ENCODE results near the gene LRP6. TPM values are rescaled to one million over a fixed set of nuclear protein-coding genes. Genes with fewer than 3 reads are reported as not detected.

LRP6 gene
- total RNA-seq, 2 donors from 2014 or later = 0.61 to 3.9 TPM

- Mint-ChIP-seq H3K36me3 (ENCODE audit: low read depth) (no peaks in the 10 kb centered on the region), H3K27ac (no peak overlapping the region), H3K9me3 (no peaks in the 10 kb centered on the region), H3K27me3 (peaks cover 15% of the 10 kb centered on the region), H3K4me1 (peaks cover 16% of the 10 kb centered on the region), H3K4me3 (no peak overlapping the region)
- no peak for ATAC-seq (replicated peaks)
Observed at GRCh38 chr12:12214201-12214600, 52.6 kb downstream of the LRP6 start.

- Mint-ChIP-seq H3K27ac (no peak overlapping the region), H3K4me3 (no peak overlapping the region), H3K9me3 (no peaks in the 10 kb centered on the region), H3K36me3 (ENCODE audit: low read depth) (no peaks in the 10 kb centered on the region), H3K4me1 (peaks cover 16% of the 10 kb centered on the region), H3K27me3 (peaks cover 16% of the 10 kb centered on the region)
- ATAC-seq (replicated peaks) = no peak
Observed at GRCh38 chr12:12212769-12213168, 54.1 kb downstream of the LRP6 start.

DNA sequence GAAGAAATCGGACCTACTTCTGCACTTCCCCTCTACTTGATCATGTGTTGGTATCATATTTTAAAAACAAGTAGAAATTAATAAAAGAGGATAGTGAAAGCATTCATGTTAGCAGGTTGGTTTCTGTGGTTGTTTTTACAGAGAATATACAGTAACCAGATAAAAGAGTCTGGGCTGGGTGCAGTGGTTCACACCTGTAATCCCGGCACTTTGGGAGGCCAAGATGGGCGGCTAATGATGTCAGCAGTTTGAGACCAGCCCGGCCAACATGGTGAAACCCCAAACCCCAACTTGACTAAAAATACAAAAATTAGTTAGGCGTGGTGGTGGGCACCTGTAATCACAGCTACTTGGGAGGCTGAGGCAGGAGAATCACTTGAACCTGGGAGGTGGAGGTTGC lies 55.9 kb downstream of the LRP6 start:
- Mint-ChIP-seq H3K27ac (no peak overlapping the region), H3K27me3 (peaks cover 13% of the 10 kb centered on the region), H3K9me3 (no peaks in the 10 kb centered on the region), H3K36me3 (ENCODE audit: low read depth) (no peaks in the 10 kb centered on the region), H3K4me1 (peaks cover 16% of the 10 kb centered on the region), H3K4me3 (peak overlapping the region; percentile 1)
- peak; percentile 90 for ATAC-seq (replicated peaks)

DNA sequence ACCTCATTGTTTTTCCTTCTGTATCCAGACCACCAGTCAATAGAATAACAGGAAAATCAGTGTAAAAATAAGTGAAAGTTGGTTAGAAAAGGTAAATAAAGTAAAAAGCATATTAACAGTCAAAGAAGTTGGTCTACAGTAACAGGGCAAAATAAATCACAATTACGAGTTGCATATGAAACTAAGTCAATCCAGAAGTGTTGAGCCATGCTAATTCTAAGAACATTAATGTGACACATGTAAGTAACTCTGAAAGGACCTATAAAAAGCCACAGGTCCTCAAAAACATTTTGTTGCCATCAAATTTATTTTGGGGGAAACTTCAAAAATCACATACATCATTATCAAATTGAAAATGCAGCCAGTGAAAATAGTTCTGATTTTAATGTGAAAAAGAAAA lies 56.4 kb downstream of the LRP6 start:
- H3K27me3 Mint-ChIP-seq = peaks cover 12% of the 10 kb centered on the region
- ATAC-seq (replicated peaks) = peak; percentile 72

DNA sequence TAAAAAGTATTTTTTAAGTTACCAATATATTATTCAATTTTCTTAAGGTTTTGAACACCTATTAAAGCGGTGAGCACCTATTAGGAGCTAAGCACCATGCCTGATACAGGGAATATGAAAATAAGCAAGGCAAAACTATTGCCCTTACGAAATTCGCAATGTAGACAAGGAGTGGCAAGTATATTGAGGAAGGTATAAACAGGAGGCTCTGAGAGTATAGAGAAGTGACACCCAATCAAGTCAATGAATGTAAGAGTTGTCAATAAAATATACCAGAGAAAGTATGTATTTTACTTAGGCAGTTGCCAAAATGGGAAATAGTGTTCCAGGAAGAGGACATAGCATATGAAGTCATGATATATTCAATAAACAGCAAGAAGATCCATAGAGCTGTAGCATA lies 57.2 kb downstream of the LRP6 start:
- peaks cover 12% of the 10 kb centered on the region for H3K4me1 Mint-ChIP-seq

More for the DNA sequence above, 56.4 kb downstream of the LRP6 start:
- Mint-ChIP-seq H3K27ac (no peak overlapping the region), H3K9me3 (no peaks in the 10 kb centered on the region), H3K36me3 (ENCODE audit: low read depth) (no peaks in the 10 kb centered on the region), H3K4me1 (peaks cover 16% of the 10 kb centered on the region), H3K4me3 (peak overlapping the region; percentile 1)

GRCh38 chr12:12209043-12209442 lies 57.8 kb downstream of the LRP6 start:
- H3K9me3 Mint-ChIP-seq = no peaks in the 10 kb centered on the region
- no peak for ATAC-seq (replicated peaks)
- H3K4me3 Mint-ChIP-seq = no peak overlapping the region
- H3K4me1 Mint-ChIP-seq = peaks cover 12% of the 10 kb centered on the region
- no peaks in the 10 kb centered on the region for H3K36me3 Mint-ChIP-seq (ENCODE audit: low read depth)
- H3K27me3 Mint-ChIP-seq = peaks cover 16% of the 10 kb centered on the region
- H3K27ac Mint-ChIP-seq = no peak overlapping the region

More for the DNA sequence above, 57.2 kb downstream of the LRP6 start:
- no peaks in the 10 kb centered on the region for H3K9me3 Mint-ChIP-seq
- no peak for ATAC-seq (replicated peaks)
- H3K4me3 Mint-ChIP-seq = peak overlapping the region; percentile 1
- no peak overlapping the region for H3K27ac Mint-ChIP-seq
- no peaks in the 10 kb centered on the region for H3K36me3 Mint-ChIP-seq (ENCODE audit: low read depth)
- peaks cover 12% of the 10 kb centered on the region for H3K27me3 Mint-ChIP-seq

DNA sequence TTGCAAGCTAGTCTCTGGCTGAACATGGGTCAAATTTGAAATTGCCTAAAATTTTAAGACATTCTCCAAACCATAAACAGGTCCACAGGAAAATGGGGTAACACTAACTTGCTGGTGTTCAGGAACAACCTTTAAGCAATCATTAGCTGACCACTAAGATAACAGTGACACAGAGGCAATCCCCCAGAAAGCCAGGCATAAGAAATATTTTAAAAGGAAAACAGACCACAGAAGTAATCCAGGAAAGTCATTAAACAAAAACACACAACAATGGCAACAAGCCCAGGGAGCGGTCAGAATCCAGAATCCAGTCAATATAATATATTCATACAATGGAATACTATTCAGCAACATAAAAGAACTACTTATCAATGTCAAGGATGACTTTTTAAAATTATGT lies 59.1 kb downstream of the LRP6 start:
- peaks cover under 1% of the 10 kb centered on the region for H3K36me3 Mint-ChIP-seq (ENCODE audit: low read depth)
- ATAC-seq (replicated peaks) = no peak
- H3K27ac Mint-ChIP-seq = no peak overlapping the region
- H3K4me1 Mint-ChIP-seq = peaks cover 16% of the 10 kb centered on the region
- H3K4me3 Mint-ChIP-seq = no peak overlapping the region
- H3K9me3 Mint-ChIP-seq = no peaks in the 10 kb centered on the region
- peaks cover 20% of the 10 kb centered on the region for H3K27me3 Mint-ChIP-seq

GRCh38 chr12:12206776-12207388 lies 60.0 kb downstream of the LRP6 start:
- peaks cover 17% of the 10 kb centered on the region for H3K27me3 Mint-ChIP-seq
- no peak for ATAC-seq (replicated peaks)
- H3K36me3 Mint-ChIP-seq (ENCODE audit: low read depth) = peaks cover 10% of the 10 kb centered on the region
- no peaks in the 10 kb centered on the region for H3K9me3 Mint-ChIP-seq
- no peak overlapping the region for H3K4me3 Mint-ChIP-seq
- H3K27ac Mint-ChIP-seq = no peak overlapping the region
- H3K4me1 Mint-ChIP-seq = peaks cover 16% of the 10 kb centered on the region

- Mint-ChIP-seq H3K9me3 (peaks cover 3% of the 10 kb centered on the region), H3K4me1 (peaks cover 8% of the 10 kb centered on the region), H3K27ac (no peak overlapping the region), H3K4me3 (no peak overlapping the region), H3K36me3 (ENCODE audit: low read depth) (peaks cover 23% of the 10 kb centered on the region), H3K27me3 (peaks cover 10% of the 10 kb centered on the region)
- ATAC-seq (replicated peaks) = no peak
Observed at GRCh38 chr12:12202747-12203146, 64.1 kb downstream of the LRP6 start.

- Mint-ChIP-seq H3K36me3 (ENCODE audit: low read depth) (peaks cover 23% of the 10 kb centered on the region), H3K27me3 (peaks cover 8% of the 10 kb centered on the region), H3K9me3 (peaks cover 5% of the 10 kb centered on the region), H3K4me1 (peaks cover 8% of the 10 kb centered on the region), H3K4me3 (no peak overlapping the region), H3K27ac (no peak overlapping the region)
- no peak for ATAC-seq (replicated peaks)
Observed at GRCh38 chr12:12202105-12202504, 64.7 kb downstream of the LRP6 start.

- Mint-ChIP-seq H3K4me1 (peaks cover 8% of the 10 kb centered on the region), H3K4me3 (no peak overlapping the region), H3K36me3 (ENCODE audit: low read depth) (peaks cover 23% of the 10 kb centered on the region), H3K27me3 (peaks cover 8% of the 10 kb centered on the region), H3K9me3 (peaks cover 10% of the 10 kb centered on the region), H3K27ac (peak overlapping the region; percentile 20)
- ATAC-seq (replicated peaks) = peak; percentile 92
Observed at GRCh38 chr12:12201274-12201758, 65.5 kb downstream of the LRP6 start.

DNA sequence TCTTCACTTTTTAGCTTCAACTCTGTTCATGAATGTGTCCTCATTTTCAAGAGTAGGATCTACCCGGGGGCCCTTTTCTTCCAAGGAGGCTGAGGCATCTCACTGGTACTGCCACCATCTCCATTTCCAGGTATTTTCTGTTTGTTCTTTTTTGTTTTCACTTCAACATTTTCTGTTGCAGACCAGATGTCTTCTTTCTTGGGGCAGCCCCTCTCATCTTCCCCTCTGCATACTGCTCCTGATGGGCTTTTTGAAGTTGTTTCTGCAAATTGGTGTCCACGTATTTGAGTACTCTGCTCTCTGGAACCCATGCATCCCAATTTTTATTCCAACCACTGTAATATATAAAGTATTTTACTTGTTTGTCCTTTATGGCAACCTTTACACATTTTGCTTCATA lies 66.5 kb downstream of the LRP6 start:
- peaks cover 23% of the 10 kb centered on the region for H3K36me3 Mint-ChIP-seq (ENCODE audit: low read depth)
- peaks cover 11% of the 10 kb centered on the region for H3K9me3 Mint-ChIP-seq
- peaks cover 8% of the 10 kb centered on the region for H3K27me3 Mint-ChIP-seq
- ATAC-seq (replicated peaks) = no peak
- H3K4me3 Mint-ChIP-seq = no peak overlapping the region
- peaks cover 8% of the 10 kb centered on the region for H3K4me1 Mint-ChIP-seq
- H3K27ac Mint-ChIP-seq = no peak overlapping the region

DNA sequence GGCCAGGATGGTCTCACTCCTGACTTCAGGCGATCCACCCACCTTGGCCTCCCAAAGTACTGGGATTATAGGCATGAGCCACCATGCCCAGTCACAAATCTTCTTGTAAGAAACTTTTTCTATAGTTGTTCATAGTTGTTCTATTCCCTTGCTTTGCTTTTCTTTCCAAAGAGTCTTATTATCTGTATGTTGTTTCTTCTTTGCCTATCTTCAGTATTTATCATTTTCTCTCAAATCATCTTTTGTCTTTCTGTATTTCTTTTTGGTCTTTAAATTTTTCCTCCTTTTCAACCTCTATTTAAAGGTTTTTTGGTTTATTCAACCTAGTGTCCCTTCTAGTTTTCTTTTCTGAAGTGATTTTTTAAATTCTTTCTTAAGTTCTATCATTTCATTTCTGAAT lies 68.7 kb downstream of the LRP6 start:
- Mint-ChIP-seq H3K4me1 (peaks cover 4% of the 10 kb centered on the region), H3K36me3 (ENCODE audit: low read depth) (peaks cover 23% of the 10 kb centered on the region), H3K27ac (no peak overlapping the region), H3K27me3 (no peaks in the 10 kb centered on the region), H3K9me3 (peaks cover 11% of the 10 kb centered on the region), H3K4me3 (no peak overlapping the region)
- no peak for ATAC-seq (replicated peaks)

- Mint-ChIP-seq H3K27ac (no peak overlapping the region), H3K9me3 (peaks cover 11% of the 10 kb centered on the region), H3K4me3 (no peak overlapping the region), H3K27me3 (peaks cover 4% of the 10 kb centered on the region), H3K4me1 (peaks cover 4% of the 10 kb centered on the region), H3K36me3 (ENCODE audit: low read depth) (peaks cover 16% of the 10 kb centered on the region)
- no peak for ATAC-seq (replicated peaks)
Observed at GRCh38 chr12:12197128-12197527, 69.7 kb downstream of the LRP6 start.

- Mint-ChIP-seq H3K36me3 (ENCODE audit: low read depth) (peaks cover 5% of the 10 kb centered on the region), H3K4me3 (no peak overlapping the region), H3K9me3 (peaks cover 11% of the 10 kb centered on the region), H3K4me1 (no peaks in the 10 kb centered on the region), H3K27ac (no peak overlapping the region), H3K27me3 (peaks cover 4% of the 10 kb centered on the region)
- no peak for ATAC-seq (replicated peaks)
Observed at GRCh38 chr12:12195516-12195915, 71.3 kb downstream of the LRP6 start.

All from activated T-helper 17 cell treated with anti-CD3 and anti-CD28 coated beads, Interleukin-2, amount 50 U/mL, for 72 hours (primary cell).